ENCODE data around the gene FAM241B.

Gene FAM241B

GRCh38 chr10:69649786-69650550, 19.9 kb downstream of the FAM241B start:
- TF ChIP-seq GATA2 (IDR thresholded peaks at IDR 0.05; ENCODE audit: low read depth, low read length), result no peak
- TF ChIP-seq GATA3 (IDR thresholded peaks at IDR 0.05; ENCODE audit: low read depth, low read length), result no peak

GRCh38 chr10:69650589-69651261, 20.7 kb downstream of the FAM241B start:
- TF ChIP-seq GATA2 (IDR thresholded peaks at IDR 0.05; ENCODE audit: low read depth, low read length) (no peak), GATA3 (IDR thresholded peaks at IDR 0.05; ENCODE audit: low read depth, low read length) (no peak)

- TF ChIP-seq GATA2 (IDR thresholded peaks at IDR 0.05; ENCODE audit: low read depth, low read length), result no peak
- no peak for TF ChIP-seq GATA3 (IDR thresholded peaks at IDR 0.05; ENCODE audit: low read depth, low read length)
Measured at GRCh38 chr10:69651362-69651761, 21.3 kb downstream of the FAM241B start.

- no peak for TF ChIP-seq GATA2 (IDR thresholded peaks at IDR 0.05; ENCODE audit: low read depth, low read length)
- no peak for TF ChIP-seq GATA3 (IDR thresholded peaks at IDR 0.05; ENCODE audit: low read depth, low read length)
Measured at GRCh38 chr10:69652111-69652856, 22.2 kb downstream of the FAM241B start.

- TF ChIP-seq GATA3 (IDR thresholded peaks at IDR 0.05; ENCODE audit: low read depth, low read length), result no peak
- TF ChIP-seq GATA2 (IDR thresholded peaks at IDR 0.05; ENCODE audit: low read depth, low read length), result no peak
Measured at GRCh38 chr10:69652857-69653199, 22.8 kb downstream of the FAM241B start.

GRCh38 chr10:69653561-69653960, 23.5 kb downstream of the FAM241B start:
- TF ChIP-seq GATA2 (IDR thresholded peaks at IDR 0.05; ENCODE audit: low read depth, low read length) (no peak), GATA3 (IDR thresholded peaks at IDR 0.05; ENCODE audit: low read depth, low read length) (no peak)

- TF ChIP-seq GATA3 (IDR thresholded peaks at IDR 0.05; ENCODE audit: low read depth, low read length) (no peak), GATA2 (IDR thresholded peaks at IDR 0.05; ENCODE audit: low read depth, low read length) (no peak)
Measured at GRCh38 chr10:69655124-69655867, 25.2 kb downstream of the FAM241B start.

- TF ChIP-seq GATA3 (IDR thresholded peaks at IDR 0.05; ENCODE audit: low read depth, low read length) (no peak), GATA2 (IDR thresholded peaks at IDR 0.05; ENCODE audit: low read depth, low read length) (no peak)
Measured at GRCh38 chr10:69655868-69656555, 26.0 kb downstream of the FAM241B start.

- TF ChIP-seq GATA3 (IDR thresholded peaks at IDR 0.05; ENCODE audit: low read depth, low read length), result no peak
- TF ChIP-seq GATA2 (IDR thresholded peaks at IDR 0.05; ENCODE audit: low read depth, low read length), result no peak
Measured at GRCh38 chr10:69656742-69657269, 26.8 kb downstream of the FAM241B start.

GRCh38 chr10:69657430-69657829, 27.4 kb downstream of the FAM241B start:
- TF ChIP-seq GATA2 (IDR thresholded peaks at IDR 0.05; ENCODE audit: low read depth, low read length) (no peak), GATA3 (IDR thresholded peaks at IDR 0.05; ENCODE audit: low read depth, low read length) (no peak)

GRCh38 chr10:69657866-69658265, 27.8 kb downstream of the FAM241B start:
- no peak for TF ChIP-seq GATA2 (IDR thresholded peaks at IDR 0.05; ENCODE audit: low read depth, low read length)
- TF ChIP-seq GATA3 (IDR thresholded peaks at IDR 0.05; ENCODE audit: low read depth, low read length), result no peak

- TF ChIP-seq GATA2 (IDR thresholded peaks at IDR 0.05; ENCODE audit: low read depth, low read length) (no peak), GATA3 (IDR thresholded peaks at IDR 0.05; ENCODE audit: low read depth, low read length) (no peak)
Measured at GRCh38 chr10:69659241-69660038, 29.4 kb downstream of the FAM241B start.
